IPS DF 6.9 (cell line): ENCODE results near the gene TMEM174.
"Not testable (repeated sequence)": the region's sequence is repeated elsewhere in the genome, so short reads cannot be mapped to it uniquely, and the experiment has no call there.

Experiments
- DNase-seq: peaks from one replicate; pipeline ENCODE4 v3.0.0-alpha.2; 2013; ENCODE audit warnings: low read depth, low spot score
- H3K27ac ChIP-seq: one replicate; pipeline ENCODE4 v1.5.1; 2013; ENCODE audit warnings: low read length, control low read depth
- H3K27me3 ChIP-seq: 2 replicates; pipeline ENCODE4 v1.6.1; 2013; ENCODE audit warnings: mild to moderate bottlenecking, low read length; ENCODE audit not compliant: control insufficient read depth, insufficient read depth
- H3K36me3 ChIP-seq: 2 replicates; pipeline ENCODE4 v1.6.1; 2013; ENCODE audit warnings: low read length; ENCODE audit not compliant: control insufficient read depth, insufficient read depth
- H3K4me1 ChIP-seq: 2 replicates; pipeline ENCODE4 v1.6.1; 2013; ENCODE audit warnings: low read length; ENCODE audit not compliant: control insufficient read depth, insufficient read depth
- H3K4me3 ChIP-seq: 2 replicates; pipeline ENCODE4 v1.5.1; 2013; ENCODE audit warnings: mild to moderate bottlenecking, low read length
- H3K9me3 ChIP-seq: 2 replicates; pipeline ENCODE4 v1.6.1; 2013; ENCODE audit warnings: low read length, inconsistent platforms; ENCODE audit not compliant: control insufficient read depth, insufficient read depth
- WGBS: extraction: QIAGEN DNeasy Blood & Tissue Kit; methylation state at CpG from one replicate; pipeline ENCODE4 v1.1.7; 2013; ENCODE audit warnings: mixed read lengths, missing lambda C conversion rate; ENCODE audit not compliant: insufficient read length, insufficient coverage; 5-methylcytosine and 5-hydroxymethylcytosine counted together

Gene TMEM174

GRCh38 chr5:73193592-73193991, 20.6 kb downstream of the TMEM174 start:
- WGBS = no CpG with 5 or more reads among the region's 4 CpGs

GRCh38 chr5:73196201-73196600, 23.2 kb downstream of the TMEM174 start:
- no CpG with 5 or more reads among the region's 1 CpG for WGBS
- H3K27ac ChIP-seq = no peak overlapping the region
- no peak for DNase-seq
- H3K27me3 ChIP-seq = no peaks in the 10 kb centered on the region
- H3K9me3 ChIP-seq = no peaks in the 10 kb centered on the region
- no peak overlapping the region for H3K4me3 ChIP-seq
- no peaks in the 10 kb centered on the region for H3K36me3 ChIP-seq
- no peaks in the 10 kb centered on the region for H3K4me1 ChIP-seq

More at GRCh38 chr5:73193592-73193991, 20.6 kb downstream of the TMEM174 start:
- no peaks in the 10 kb centered on the region for H3K4me1 ChIP-seq
- no peak for DNase-seq
- no peaks in the 10 kb centered on the region for H3K36me3 ChIP-seq
- H3K27me3 ChIP-seq = no peaks in the 10 kb centered on the region
- no peak overlapping the region for H3K27ac ChIP-seq
- H3K4me3 ChIP-seq = no peak overlapping the region
- no peaks in the 10 kb centered on the region for H3K9me3 ChIP-seq

- DNase-seq = no peak
- no peak overlapping the region for H3K27ac ChIP-seq
- H3K36me3 ChIP-seq = no peaks in the 10 kb centered on the region
- peaks cover 3% of the 10 kb centered on the region; the same call in 1 of the 2 replicates for H3K4me1 ChIP-seq
- no peaks in the 10 kb centered on the region; the same call in 1 of the 2 replicates for H3K27me3 ChIP-seq
- H3K4me3 ChIP-seq = no peak overlapping the region
- no peaks in the 10 kb centered on the region for H3K9me3 ChIP-seq
- WGBS = no CpG with 5 or more reads among the region's 8 CpGs
Observed at GRCh38 chr5:73197637-73198257, 24.8 kb downstream of the TMEM174 start.

- DNase-seq = no peak
- H3K4me1 ChIP-seq = peaks cover 3% of the 10 kb centered on the region; the same call in 1 of the 2 replicates
- no peaks in the 10 kb centered on the region; the same call in 1 of the 2 replicates for H3K27me3 ChIP-seq
- no peak overlapping the region for H3K4me3 ChIP-seq
- no peak overlapping the region for H3K27ac ChIP-seq
- H3K36me3 ChIP-seq = no peaks in the 10 kb centered on the region
- no CpG with 5 or more reads among the region's 3 CpGs for WGBS
- no peaks in the 10 kb centered on the region for H3K9me3 ChIP-seq
Observed at GRCh38 chr5:73198833-73199592, 26.0 kb downstream of the TMEM174 start.

DNA sequence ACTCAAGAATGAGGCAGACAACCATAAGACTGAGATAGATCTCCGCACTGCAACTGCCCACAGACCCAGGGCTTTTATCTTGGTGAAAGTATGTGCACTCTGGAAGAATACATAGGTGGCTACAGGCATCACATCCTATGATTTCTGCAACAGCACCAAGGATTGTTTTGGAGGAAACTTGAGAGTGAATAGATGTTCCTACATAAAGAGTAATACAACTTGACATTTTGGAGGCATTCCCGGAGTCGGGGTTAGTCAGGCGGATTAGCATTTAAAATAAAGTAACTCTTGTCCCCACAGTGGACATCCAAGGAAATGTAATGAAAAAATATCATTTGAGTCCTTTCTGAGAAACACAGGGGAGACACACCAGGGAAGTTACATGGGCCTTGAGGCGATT, 26.7 kb downstream of the TMEM174 start:
- H3K27me3 ChIP-seq = no peaks in the 10 kb centered on the region; the same call in 1 of the 2 replicates
- no peaks in the 10 kb centered on the region for H3K36me3 ChIP-seq
- no peak overlapping the region for H3K27ac ChIP-seq
- no peak for DNase-seq
- H3K4me3 ChIP-seq = no peak overlapping the region
- H3K4me1 ChIP-seq = peaks cover 3% of the 10 kb centered on the region; the same call in 1 of the 2 replicates
- WGBS = no CpG with 5 or more reads among the region's 5 CpGs
- no peaks in the 10 kb centered on the region for H3K9me3 ChIP-seq

DNA sequence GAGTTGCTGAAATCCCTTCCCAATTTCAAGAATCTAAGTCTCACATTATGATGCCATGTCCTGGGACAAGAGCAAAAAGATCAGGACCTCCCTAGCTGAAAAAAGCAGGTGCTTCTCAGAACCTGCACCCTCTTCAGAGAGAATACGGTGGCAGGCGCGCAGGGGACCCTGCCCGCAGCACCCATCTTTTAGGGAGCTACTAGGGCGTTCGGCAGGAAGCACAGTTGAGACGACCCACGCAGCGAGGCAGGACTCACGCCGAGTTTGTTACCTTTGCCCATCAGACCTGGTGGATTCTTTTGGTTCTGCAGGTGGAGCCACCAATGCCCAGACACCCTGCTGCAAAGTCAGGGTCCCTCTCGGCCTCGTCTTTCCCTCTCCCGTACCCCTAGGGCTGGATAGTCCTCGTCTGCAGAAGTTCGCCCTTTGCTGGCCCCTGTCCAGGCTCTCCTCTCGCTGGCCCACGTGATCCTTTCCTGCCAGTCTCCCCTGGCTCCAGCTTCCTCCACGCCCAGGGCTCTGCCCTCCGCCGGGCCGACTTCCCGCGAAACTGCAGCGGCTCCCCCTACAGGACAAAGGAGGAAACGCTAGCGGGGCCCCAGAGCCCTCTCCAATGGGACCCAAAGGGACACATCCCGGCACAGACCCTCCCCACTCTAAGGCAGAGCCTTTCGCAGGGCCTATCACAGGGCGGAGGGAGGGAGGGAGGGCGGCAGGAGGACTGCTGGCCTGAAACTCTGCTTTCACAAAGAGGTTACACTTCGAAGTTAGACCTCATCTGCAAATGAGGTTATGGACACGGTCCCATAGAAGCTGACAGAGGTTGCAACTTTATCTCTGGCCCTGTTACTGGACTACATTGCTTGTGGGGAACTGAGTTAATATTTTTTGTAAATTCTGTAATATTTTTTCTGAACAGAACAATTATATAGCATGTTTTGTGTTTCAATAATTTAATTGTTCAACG, 28.8 kb downstream of the TMEM174 start:
- Histone ChIP-seq H3K9me3 (no peaks in the 10 kb centered on the region), H3K36me3 (no peaks in the 10 kb centered on the region), H3K27ac (no peak overlapping the region), H3K4me3 (no peak overlapping the region), H3K27me3 (no peaks in the 10 kb centered on the region; the same call in 1 of the 2 replicates), H3K4me1 (peaks cover 3% of the 10 kb centered on the region; the same call in 1 of the 2 replicates)
- peak; percentile 80 for DNase-seq
- no CpG with 5 or more reads among the region's 34 CpGs for WGBS

- no peaks in the 10 kb centered on the region for H3K9me3 ChIP-seq
- peaks cover 3% of the 10 kb centered on the region; the same call in 1 of the 2 replicates for H3K4me1 ChIP-seq
- no peak for DNase-seq
- H3K27ac ChIP-seq = no peak overlapping the region
- H3K4me3 ChIP-seq = no peak overlapping the region
- no peaks in the 10 kb centered on the region; the same call in 1 of the 2 replicates for H3K27me3 ChIP-seq
- no peaks in the 10 kb centered on the region for H3K36me3 ChIP-seq
- no CpG with 5 or more reads among the region's 3 CpGs for WGBS
Observed at GRCh38 chr5:73204332-73204731, 31.3 kb downstream of the TMEM174 start.

GRCh38 chr5:73204733-73205132, 31.7 kb downstream of the TMEM174 start:
- no peaks in the 10 kb centered on the region for H3K9me3 ChIP-seq
- no peaks in the 10 kb centered on the region; the same call in 1 of the 2 replicates for H3K27me3 ChIP-seq
- H3K4me1 ChIP-seq = peaks cover 3% of the 10 kb centered on the region; the same call in 1 of the 2 replicates
- no peak for DNase-seq
- no peak overlapping the region for H3K27ac ChIP-seq
- 100% methylated on average over 1 of the region's 5 CpGs for WGBS
- no peaks in the 10 kb centered on the region for H3K36me3 ChIP-seq
- H3K4me3 ChIP-seq = no peak overlapping the region

GRCh38 chr5:73205305-73205704, 32.3 kb downstream of the TMEM174 start:
- WGBS = no CpG with 5 or more reads among the region's 3 CpGs
- no peak for DNase-seq
- Histone ChIP-seq H3K4me3 (no peak overlapping the region), H3K9me3 (no peaks in the 10 kb centered on the region), H3K27me3 (no peaks in the 10 kb centered on the region; the same call in 1 of the 2 replicates), H3K4me1 (peaks cover 3% of the 10 kb centered on the region; the same call in 1 of the 2 replicates), H3K27ac (no peak overlapping the region), H3K36me3 (no peaks in the 10 kb centered on the region)

- not testable (repeated sequence) for DNase-seq, H3K4me3 ChIP-seq, H3K36me3 ChIP-seq, H3K27me3 ChIP-seq, H3K27ac ChIP-seq, H3K4me1 ChIP-seq, H3K9me3 ChIP-seq
- WGBS = no CpG with 5 or more reads among the region's 4 CpGs
Observed at GRCh38 chr5:73207239-73207638, 34.2 kb downstream of the TMEM174 start.
